Kidney epithelial cell (primary cell): Measurements from ENCODE around the gene UBAP1. TPM values are rescaled to one million over a fixed set of nuclear protein-coding genes. Genes with fewer than 3 reads are reported as not detected.
A peak's percentile ranks its signal among the peaks of the same experiment; 100 is the strongest.
"Not testable (repeated sequence)": the region's sequence is repeated elsewhere in the genome, so short reads cannot be mapped to it uniquely, and the experiment has no call there.

Experiments used
- DNase-seq: peaks from one replicate; pipeline ENCODE4 v3.0.0-alpha.2; 2010; ENCODE audit warnings: low read depth
- H3K27me3 ChIP-seq: 2 replicates; pipeline ENCODE4 v1.6.0; 2011; ENCODE audit warnings: low read length; ENCODE audit not compliant: control insufficient read depth, insufficient read depth
- H3K36me3 ChIP-seq: 2 replicates; pipeline ENCODE4 v1.5.1; 2011; ENCODE audit warnings: low read length; ENCODE audit not compliant: control insufficient read depth, insufficient read depth
- H3K4me3 ChIP-seq: 2 replicates; pipeline ENCODE4 v1.5.1; 2011; ENCODE audit warnings: low read depth, mild to moderate bottlenecking, control low read depth, low read length
- total RNA-seq: library from RNA; depleted of rRNA; stranded (reverse); fragments of >200 nt; gene quantifications from 2 replicates; pipeline ENCODE4 v1.2.3, GENCODE V29; 2015
- TF ChIP-seq, protein P1 (sequence below): IDR thresholded peaks from 2 replicates; pipeline ENCODE4 v1.5.1; 2011; ENCODE audit warnings: mild to moderate bottlenecking, moderate library complexity, low read length, control low read depth, inconsistent platforms; ENCODE audit not compliant: insufficient read depth, poor library complexity, severe bottlenecking

Gene UBAP1
- total RNA-seq = 42.4 and 46.9 TPM in 2 replicates

DNA sequence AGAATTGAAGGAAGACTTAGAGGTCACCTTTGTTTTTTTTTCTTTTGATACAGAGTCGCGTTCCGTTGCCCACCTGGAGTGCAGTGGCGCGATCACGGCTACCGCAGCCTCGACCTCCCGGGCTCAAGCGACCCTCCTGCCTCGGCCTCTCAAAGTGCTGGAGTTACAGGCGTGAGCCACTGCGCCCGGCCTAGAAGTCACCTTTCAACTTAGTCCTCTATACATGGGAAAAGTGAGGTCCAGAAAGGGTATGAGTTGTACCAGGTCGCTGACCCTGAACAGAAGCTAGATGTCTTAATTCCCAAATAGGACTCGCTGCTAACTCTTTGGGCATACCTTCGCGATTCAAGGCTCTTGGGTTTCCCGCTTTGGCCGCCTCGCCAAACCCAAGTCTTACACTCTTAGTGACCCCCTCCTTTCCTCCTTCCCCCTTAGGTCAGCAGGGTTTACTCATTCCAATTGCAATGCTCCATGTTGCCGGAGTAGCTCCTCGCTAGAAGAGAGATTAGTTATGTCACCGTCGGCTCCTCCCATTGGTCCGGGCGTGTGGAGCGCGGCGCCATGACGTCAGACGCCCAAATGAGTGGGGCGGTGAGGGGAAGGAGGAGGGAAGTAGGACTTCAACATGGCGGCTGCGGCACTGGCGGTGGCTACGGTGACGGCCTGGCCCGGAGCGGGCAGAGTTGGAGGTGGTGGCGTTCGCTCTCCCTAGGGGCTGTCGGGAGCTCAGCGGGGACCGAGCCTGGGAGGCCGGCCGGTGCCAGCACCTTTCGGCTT lies at the start of gene UBAP1:
Gene UBAP1 (plus strand): TSS at position 608 of the 777 bp plus-strand sequence. CDS start 41,872 bp downstream, outside the sequence.
- TF ChIP-seq, protein P1, sequence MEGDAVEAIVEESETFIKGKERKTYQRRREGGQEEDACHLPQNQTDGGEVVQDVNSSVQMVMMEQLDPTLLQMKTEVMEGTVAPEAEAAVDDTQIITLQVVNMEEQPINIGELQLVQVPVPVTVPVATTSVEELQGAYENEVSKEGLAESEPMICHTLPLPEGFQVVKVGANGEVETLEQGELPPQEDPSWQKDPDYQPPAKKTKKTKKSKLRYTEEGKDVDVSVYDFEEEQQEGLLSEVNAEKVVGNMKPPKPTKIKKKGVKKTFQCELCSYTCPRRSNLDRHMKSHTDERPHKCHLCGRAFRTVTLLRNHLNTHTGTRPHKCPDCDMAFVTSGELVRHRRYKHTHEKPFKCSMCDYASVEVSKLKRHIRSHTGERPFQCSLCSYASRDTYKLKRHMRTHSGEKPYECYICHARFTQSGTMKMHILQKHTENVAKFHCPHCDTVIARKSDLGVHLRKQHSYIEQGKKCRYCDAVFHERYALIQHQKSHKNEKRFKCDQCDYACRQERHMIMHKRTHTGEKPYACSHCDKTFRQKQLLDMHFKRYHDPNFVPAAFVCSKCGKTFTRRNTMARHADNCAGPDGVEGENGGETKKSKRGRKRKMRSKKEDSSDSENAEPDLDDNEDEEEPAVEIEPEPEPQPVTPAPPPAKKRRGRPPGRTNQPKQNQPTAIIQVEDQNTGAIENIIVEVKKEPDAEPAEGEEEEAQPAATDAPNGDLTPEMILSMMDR = no peak
- no peaks in the 10 kb centered on the region for H3K36me3 ChIP-seq
- H3K4me3 ChIP-seq = peak within 1 kb of the TSS; percentile 78
- peak; percentile 86 for DNase-seq
- H3K27me3 ChIP-seq = no peaks in the 10 kb centered on the region

DNA sequence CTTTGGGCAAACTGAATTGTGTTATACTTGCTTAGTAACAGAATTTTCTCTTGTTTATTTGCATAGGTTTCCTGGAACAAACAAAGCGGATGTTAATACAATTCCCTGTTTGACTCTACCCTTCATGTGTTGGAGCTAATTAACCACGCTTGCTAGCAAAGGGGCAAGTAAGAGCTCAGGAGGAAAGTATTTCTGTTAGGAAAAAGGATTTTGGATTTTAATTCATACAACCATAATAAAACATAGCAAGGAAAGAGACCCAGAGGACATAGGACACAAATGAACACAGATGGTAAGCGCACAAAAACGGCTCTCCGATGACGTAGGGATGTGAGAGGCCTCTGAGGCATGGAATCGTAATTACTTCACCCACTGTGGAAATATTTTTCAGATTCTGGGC lies 47.3 kb upstream of the UBAP1 start:
- TF ChIP-seq, protein P1 = no peak
- no peak for DNase-seq
- H3K4me3 ChIP-seq = no peak overlapping the region
- no peaks in the 10 kb centered on the region for H3K36me3 ChIP-seq
- no peaks in the 10 kb centered on the region for H3K27me3 ChIP-seq

DNA sequence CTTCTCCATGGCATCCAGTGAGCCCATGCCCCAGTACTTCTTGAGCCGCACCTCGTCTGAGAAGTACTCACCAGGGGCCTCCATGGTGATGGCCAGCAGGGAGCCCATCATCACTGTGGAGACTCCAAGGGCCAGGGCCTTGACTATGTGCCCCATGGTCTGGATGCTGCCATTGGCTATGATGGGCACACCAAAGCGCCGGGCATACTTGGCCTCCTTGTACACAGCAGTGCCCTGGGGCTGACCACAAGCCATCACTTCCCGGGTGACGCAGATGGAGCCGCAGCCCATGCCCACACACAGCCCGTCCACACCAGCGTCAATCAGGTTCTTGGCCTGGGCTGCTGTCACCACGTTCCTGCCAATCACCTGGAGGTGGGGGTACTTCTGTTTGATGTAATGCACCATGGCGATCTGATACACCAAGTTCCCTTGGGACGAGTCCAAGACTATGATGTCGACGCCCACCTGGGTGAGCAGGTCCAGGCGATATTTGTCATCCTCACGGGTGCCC lies 45.4 kb upstream of the UBAP1 start:
- no peaks in the 10 kb centered on the region for H3K27me3 ChIP-seq
- no peak overlapping the region for H3K4me3 ChIP-seq
- H3K36me3 ChIP-seq = no peaks in the 10 kb centered on the region
- no peak for DNase-seq
- TF ChIP-seq, protein P1 = no peak

DNA sequence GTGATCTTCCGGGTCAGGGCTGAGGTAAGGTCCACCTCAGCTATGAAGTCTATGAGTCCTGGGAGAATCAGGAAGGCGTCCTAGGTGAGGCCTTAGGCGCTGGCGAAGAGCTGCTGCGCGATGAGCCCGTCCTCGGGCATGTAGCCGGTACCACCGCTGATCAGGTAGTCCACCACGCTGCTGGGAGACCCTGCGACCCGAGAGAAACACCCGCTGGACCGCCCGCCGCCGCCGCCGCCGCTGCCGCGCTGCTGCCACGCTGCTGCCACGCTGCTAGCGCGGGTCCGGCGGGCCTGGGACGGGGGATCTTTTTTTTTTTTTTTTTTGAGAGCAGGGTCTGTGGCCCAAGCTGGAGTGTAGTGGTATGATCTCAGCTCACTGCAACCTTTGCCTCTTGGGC lies 44.3 kb upstream of the UBAP1 start:
- TF ChIP-seq, protein P1 = no peak
- no peaks in the 10 kb centered on the region for H3K36me3 ChIP-seq

DNA sequence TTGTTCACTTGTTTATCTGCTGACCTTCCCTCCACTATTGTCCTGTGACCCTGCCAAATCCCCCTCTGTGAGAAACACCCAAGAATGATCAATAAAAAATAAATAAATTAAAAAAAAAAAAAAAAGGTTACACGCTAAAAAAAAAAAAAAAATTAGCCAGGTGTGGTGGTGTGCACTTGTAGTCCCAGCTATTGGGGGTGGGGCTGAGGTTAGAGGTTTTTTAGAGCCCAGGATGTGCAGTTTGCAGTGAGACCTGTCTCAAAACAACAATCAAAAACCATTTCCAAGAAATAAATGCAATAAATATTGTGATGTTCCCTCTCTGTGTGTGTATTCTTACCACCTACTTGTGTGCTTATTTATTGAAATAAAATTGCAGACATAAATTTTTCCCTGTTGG lies 40.2 kb upstream of the UBAP1 start:
- H3K36me3 ChIP-seq, H3K27me3 ChIP-seq, DNase-seq, H3K4me3 ChIP-seq: not testable (repeated sequence)

More for the DNA sequence above, 44.3 kb upstream of the UBAP1 start:
- no peak for DNase-seq
- Histone ChIP-seq H3K4me3 (no peak overlapping the region), H3K27me3 (no peaks in the 10 kb centered on the region)

DNA sequence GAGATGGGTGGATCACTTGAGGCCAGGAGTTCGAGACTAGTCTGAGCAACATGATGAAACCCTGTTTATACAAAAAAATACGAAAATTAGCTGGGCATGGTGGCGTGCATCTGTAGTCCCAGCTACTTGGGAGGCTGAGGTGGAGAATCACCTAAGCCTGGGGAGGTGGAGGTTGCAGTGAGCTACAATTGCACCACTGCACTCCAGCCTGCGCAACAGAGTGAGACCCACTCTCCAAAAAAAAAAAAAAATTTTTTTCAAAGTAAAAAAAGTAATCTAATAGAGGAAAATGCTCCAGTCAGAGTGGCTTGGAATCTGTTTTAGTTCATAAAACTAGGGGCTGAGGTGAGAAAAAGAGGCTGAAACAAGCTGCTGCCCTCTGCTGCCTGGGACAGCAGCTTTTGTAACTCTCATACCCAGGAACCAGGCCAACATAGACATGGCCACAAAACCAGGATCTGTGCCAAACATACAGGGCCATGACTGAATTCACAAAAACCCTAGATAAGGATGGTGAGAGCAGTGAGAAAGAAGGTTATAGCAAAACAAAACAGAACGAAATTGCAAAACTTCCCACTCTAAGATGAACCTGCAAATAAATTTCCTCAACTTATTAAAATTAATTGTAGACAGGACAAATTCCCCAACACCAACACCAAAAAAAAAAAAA lies 39.2 kb upstream of the UBAP1 start:
- DNase-seq = peak; percentile 55
- TF ChIP-seq, protein P1 = peak; percentile 47
- Histone ChIP-seq H3K36me3 (no peaks in the 10 kb centered on the region), H3K27me3 (no peaks in the 10 kb centered on the region), H3K4me3 (no peak overlapping the region)
